Omental fat pad (tissue), 4 donors: ENCODE results near the gene LHX3. TPM values are rescaled to one million over a fixed set of nuclear protein-coding genes. Genes with fewer than 3 reads are reported as not detected.

Source experiments
- ATAC-seq: fragments of 150-250 bp; one replicate; pipeline ENCODE4 v1.9.1; 2016; ENCODE audit warnings: mild to moderate bottlenecking, moderate library complexity; ENCODE audit not compliant: low FRiP score
- DNase-seq: peaks from one replicate; pipeline ENCODE4 v3.0.0-alpha.2; 2019; ENCODE audit warnings: low spot score
- total RNA-seq, 4 donors: library from RNA; depleted of rRNA; stranded (reverse); fragments of >200 nt; gene quantifications; one replicate each; pipeline ENCODE4 v1.1.0, GENCODE V29; 2016
- TF ChIP-seq, protein P1 (sequence below), 3 donors: fragments of 450-650 bp; IDR thresholded peaks; one replicate each; pipeline ENCODE4 v1.5.1; 2016 to 2017; ENCODE audit warnings: antibody characterized with exemption in 3 of 3, mild to moderate bottlenecking in 3 of 3, moderate library complexity in 2 of 3

LHX3 gene
- total RNA-seq, 4 donors from 2014 or later = not detected

DNA sequence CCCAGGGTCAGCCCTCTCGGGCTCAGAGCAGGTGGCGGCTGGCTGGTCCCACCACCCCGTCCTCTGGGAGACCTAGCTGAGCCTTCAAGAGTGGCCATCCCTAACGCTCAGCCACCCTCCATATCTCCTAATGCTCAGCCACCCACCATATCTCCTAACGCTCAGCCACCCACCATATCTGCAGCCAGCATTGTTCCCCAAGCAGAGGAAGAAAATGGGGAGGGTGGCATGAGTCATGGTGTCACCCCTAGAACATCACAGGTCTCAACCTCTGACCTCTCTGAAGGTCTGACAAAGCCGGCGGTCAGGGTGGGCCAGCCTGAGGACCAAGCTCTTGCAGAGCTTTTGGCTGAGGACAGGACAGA, 14.7 kb downstream of the LHX3 start:
- TF ChIP-seq, protein P1, sequence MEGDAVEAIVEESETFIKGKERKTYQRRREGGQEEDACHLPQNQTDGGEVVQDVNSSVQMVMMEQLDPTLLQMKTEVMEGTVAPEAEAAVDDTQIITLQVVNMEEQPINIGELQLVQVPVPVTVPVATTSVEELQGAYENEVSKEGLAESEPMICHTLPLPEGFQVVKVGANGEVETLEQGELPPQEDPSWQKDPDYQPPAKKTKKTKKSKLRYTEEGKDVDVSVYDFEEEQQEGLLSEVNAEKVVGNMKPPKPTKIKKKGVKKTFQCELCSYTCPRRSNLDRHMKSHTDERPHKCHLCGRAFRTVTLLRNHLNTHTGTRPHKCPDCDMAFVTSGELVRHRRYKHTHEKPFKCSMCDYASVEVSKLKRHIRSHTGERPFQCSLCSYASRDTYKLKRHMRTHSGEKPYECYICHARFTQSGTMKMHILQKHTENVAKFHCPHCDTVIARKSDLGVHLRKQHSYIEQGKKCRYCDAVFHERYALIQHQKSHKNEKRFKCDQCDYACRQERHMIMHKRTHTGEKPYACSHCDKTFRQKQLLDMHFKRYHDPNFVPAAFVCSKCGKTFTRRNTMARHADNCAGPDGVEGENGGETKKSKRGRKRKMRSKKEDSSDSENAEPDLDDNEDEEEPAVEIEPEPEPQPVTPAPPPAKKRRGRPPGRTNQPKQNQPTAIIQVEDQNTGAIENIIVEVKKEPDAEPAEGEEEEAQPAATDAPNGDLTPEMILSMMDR (IDR thresholded peaks at IDR 0.05) = no peak
- ATAC-seq (no peak), DNase-seq (no peak)

DNA sequence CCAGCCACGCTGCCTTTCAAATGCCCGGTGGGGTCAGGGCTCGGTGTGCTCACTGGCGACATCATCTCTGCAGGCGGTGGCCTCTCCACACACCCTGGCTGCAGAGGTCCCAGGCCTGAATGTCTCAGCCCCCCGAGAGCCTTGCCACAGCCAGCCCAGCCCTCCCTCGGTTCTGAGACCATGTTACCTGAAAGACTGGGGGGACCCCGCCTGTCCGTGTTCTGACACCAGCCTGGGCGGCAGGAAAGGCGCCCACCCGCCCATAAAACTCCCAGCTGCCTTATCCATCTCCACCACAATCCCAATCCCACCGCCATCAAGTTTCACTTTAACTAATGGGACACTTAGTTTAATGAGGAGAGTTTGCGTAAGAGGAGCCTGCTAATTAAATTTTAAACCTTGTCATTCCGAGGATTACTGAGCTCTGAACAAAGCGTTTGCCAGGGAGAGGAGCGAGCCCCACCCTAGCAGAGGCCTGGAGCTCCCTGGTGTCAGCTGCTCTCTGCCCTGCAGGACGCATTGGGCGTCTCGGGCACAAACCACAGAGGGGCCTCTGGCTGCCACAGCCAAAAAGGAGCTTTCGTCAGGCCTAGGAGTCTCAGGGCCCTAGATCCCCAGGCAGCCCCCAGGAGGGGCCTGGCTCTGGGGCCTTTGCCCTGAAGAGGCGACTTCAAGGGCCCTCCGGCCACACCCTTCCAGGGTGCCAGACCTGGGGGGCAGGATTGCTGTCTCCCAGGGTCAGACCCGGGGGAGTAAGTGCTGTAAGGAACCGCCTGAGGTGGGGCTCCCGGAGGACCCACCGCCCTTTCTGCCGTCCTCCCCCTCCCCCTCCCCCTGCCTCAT, 15.3 kb downstream of the LHX3 start:
- TF ChIP-seq, protein P1 (IDR thresholded peaks at IDR 0.05) = no peak
- ATAC-seq = no peak
- no peak for DNase-seq

DNA sequence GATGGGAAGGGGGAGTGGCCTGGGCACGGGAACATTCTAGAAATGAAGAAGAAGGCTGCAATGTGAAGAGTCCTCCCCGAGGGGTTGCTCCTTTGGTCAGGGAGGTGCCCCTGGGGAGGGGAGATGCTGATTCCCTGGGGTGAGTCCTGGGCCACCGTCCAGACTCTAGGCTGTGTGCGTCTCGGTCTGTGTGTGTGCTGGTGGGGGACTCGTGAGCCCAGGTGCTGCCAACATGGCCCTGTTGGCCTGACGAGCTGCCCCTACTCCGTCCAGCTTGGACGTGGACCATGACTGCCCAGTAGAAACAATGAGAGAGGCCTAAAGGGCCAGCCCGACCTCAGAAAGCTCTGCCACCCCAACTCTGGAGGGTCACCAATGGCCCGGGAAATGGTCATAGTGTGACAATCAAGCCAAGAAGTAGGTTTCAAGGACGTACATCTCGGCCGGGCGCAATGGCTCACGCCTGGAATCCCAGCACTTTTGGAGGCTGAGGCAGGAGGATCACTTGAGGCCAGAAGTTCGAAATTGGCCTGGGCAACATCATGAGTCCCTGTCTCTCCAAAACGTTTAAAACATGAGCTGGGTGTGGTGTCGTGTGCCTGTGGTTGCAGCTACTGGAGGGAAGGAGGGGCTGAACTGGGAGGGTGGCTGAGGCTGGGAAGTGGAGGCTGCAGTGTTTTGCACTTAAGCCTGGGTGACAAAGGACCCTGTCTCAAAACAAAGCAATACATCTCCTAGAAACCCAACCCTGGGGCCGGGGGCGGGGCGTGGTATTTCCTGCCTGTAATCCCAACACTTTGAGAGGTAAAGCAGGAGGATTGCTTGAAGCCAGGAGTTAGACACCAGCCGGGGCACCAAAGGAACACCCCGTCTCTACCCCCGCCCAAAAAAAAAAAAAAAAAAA, 17.0 kb downstream of the LHX3 start:
- ATAC-seq (no peak), DNase-seq (no peak)
- TF ChIP-seq, protein P1 (IDR thresholded peaks at IDR 0.05) = no peak

DNA sequence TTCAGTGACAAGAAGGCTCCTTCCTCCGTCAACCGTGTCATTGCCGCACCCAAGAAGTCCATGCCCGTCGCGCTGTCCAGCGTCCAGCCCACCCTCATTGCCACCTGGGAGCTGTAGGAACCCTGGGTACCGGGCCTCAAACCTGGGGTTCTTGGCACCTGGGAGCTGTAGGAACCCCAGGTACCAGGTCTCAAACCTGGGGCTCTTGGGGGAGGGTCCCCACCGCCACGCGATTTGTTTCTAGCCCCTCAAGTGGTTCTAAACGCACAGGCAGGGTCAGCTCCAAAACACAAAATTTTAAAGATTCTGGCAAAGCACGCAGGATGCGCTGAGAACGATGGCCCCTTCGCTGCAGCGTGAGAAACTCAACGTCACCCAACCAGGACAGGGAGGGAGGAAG, 17.7 kb downstream of the LHX3 start:
- DNase-seq (no peak), ATAC-seq (no peak)
- TF ChIP-seq, protein P1 (IDR thresholded peaks at IDR 0.05) = no peak

DNA sequence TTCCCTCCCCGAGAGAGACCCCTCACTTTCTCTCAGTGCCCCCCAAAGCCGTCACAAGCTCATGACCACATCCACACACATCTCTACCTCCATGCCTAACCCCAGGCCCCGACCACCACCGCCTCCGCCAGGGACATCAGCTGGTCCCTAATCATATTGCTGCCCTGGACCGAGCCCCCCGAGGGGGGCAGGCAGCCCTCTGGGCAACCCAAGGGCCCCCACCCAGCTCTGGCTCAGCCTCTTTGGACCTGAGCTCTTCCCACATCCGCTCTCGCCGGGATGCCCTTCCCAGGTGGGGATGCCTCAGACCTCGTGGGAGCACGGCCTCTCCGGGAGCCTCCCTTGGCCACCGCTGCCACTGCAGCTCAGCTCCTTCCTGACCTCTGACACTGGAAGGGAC, 18.5 kb downstream of the LHX3 start:
- no peak for ATAC-seq
- no peak for DNase-seq
- TF ChIP-seq, protein P1 (IDR thresholded peaks at IDR 0.05) = no peak

DNA sequence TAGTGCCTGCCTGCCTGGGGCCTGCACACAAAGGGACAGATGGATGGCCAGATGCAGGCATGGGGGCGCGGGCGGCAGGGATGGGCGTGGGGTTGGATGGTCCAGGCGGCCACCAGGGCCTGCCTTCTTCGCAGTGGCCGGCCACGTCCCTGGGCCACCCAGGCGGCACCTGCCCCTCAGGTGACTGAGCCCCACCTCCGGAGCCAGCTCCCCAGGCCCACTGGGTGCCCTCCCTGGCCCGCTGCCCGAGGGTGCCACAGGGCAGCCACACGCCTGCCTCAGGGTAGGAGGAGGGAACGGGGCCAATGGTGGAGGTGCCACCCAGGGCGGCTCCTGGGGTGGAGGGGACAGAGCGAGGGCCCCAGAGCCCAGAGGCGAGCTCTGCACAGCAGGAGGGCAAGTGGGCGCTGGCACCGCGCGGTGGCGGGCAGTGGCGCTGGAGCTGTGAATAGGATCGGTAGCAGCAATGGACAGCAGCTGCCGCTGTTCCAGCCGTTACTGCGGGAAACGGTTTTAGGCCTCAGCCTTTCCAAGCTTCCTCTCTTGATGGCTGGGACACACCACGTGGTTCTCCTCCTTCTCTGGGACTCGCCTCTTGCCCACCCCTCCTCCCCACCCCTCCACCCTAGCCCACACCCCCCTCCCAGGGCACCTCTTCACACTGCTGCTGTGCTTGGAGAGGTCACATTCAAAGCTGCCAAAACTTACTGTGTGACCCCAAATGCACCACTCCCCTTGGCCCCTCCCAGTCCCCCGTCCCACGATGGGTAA, 19.1 kb downstream of the LHX3 start:
- ATAC-seq = no peak
- TF ChIP-seq, protein P1 (IDR thresholded peaks at IDR 0.05) = no peak
- DNase-seq = no peak
